GM19240 (cell line): Measurements from ENCODE around the gene EXOC4.

Experiments
- DNase-seq: peaks from one replicate; pipeline ENCODE4 v3.0.0; 2011; ENCODE audit warnings: low spot score; ENCODE audit not compliant: insufficient read length

Gene EXOC4

DNA sequence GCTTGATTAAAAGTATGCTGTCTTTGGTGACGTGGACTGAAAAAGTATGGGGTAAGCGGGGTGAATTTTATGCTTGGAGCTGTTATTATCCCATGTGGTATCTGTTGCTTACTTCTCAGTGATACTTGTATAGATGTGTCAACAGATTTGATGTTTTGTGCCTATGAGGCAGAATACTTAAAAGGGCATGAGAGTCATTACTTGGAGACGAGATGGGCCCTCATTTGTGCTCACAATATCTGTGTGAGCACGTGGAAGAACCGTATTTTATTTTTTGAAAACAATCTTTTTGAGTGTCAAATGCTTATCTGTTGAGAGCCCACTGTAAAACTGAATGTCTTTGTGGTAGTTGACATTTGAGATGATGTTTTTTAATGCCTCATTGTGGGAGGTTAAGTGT lies 281.9 kb downstream of the EXOC4 start:
- no peak for DNase-seq

DNA sequence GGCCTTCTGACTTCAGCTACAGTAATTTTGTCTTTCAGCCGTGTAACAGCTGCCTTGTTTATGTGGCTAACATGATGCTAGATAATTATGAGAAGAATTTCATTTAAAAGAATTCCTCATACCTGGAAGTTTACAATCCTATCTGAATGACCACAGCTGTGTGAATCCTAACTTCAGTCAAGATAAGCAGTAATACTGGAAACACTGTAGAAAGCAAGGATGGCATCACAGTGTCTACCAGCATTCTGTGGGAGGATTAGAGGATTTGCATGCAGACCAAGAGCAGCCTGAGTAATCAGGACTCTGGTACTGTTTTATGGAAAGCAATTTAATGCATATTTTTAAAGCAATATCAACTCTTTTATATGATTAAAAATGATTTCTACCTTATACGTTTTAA lies 282.4 kb downstream of the EXOC4 start:
- DNase-seq = no peak

DNA sequence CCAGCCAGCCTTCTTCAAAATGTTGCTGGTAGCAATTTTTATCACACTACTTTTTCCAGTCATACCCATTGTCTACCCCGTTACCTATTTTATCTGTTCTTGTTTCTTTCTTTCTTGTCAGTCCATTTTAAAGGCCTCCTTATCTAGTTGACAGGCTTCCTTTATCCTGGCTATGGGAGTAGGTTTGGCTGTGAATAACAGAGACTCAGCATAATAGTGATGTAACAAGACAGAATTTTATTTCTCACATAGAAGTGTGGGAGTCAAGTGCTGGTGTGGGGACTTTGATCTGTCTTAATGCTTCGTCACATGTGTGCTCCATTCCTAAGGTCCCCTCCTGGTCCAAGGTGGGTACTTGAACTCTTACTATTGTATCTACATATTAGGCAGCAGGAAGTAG lies 283.6 kb downstream of the EXOC4 start:
- DNase-seq = no peak

DNA sequence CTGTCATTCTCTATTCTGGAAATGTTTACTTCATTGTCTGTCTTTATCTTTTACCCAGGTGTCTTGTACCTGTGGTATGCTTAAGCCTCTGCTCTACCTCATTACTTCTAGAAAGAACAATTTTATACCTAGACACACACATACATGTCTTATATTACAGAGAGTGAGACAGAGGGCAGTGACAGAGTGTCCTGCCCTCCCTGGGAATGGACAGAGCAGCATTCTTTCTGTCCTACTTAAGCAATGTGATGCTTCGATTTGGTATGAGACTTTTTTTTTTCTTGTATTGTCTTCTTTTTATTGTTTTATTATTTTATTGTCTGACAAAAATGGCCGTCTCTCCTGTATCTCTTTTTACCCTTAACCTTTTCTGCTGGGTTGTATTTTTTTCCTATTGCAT lies 286.1 kb downstream of the EXOC4 start:
- DNase-seq = no peak

DNA sequence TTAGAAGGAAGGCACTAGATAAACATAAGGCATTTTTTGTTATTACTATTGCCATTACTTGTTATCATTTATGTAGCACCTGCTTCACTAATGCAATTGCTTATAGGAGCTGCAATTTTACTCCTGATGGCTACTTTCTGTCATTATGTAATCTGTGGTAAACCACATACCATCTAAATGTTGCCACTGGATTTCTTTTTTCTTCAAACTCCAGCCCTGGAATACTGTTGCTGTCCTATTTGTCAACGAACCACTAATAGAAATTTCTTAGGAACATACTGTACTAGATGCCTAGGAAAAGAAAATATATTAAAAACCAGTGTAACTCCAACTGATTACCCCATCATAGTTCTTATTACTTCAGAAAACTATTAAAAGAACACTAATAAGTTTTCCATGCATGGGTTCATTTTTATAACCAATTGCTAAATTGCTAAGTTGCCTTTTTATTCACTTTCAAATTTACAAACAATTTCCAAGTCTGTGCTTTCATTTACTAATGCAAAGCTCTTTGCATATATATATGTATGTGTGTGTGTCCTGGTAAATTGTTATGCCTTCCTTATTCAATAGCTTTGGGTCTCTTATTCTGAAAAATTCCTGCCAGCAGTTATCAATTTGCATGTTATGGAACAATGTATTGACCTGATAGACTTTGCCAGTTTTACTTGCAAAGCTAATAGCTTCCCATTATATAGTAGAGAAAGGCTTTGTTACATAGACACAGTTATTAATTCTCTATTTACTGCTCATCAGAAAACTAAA lies 287.4 kb downstream of the EXOC4 start:
- no peak for DNase-seq

DNA sequence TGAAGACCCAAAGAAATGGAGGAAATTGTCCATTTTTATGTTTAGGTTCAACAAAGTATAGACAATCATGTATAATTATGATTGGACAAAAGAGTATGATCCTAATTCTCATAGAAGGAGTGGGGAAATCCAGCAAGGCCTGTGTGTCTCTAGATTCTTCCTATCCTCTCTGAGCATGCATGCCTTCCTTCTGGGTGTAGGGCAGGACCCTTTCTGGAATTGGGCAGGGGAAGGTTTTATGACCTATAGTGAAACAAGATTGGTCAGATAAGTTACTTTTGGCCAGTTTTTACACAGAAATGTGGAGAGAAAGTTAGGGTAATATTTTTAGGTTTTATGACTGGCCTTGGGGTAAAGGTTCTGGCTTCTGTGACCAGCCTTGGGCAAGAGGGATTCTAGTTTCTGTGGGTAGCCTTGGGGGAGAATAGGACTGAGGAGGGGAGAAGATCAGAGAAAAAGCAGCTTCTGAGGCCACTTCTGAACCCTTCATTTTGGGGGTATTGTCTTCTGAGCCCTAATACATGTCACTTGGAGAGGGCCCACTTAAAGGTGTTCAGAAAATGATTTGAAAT lies 289.4 kb downstream of the EXOC4 start:
- no peak for DNase-seq

DNA sequence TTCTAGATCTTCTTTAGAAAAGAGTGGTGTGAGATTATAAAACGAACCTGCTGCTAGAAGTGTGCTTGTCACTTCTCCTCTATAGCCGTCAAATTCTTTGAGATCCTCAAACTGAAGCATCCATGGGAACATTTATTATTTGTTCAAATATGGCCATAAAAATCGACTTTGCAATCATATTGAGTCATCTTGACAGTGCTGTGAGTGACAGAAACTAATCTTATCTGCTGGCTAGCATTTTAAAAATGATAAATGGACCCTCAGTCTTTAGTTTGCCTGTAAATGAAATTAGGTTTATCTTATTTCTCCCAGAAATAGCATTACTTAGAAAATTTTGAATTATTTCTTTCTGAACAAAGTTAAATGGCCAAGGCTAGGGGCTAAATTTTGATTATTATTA lies 290.8 kb downstream of the EXOC4 start:
- DNase-seq = no peak

DNA sequence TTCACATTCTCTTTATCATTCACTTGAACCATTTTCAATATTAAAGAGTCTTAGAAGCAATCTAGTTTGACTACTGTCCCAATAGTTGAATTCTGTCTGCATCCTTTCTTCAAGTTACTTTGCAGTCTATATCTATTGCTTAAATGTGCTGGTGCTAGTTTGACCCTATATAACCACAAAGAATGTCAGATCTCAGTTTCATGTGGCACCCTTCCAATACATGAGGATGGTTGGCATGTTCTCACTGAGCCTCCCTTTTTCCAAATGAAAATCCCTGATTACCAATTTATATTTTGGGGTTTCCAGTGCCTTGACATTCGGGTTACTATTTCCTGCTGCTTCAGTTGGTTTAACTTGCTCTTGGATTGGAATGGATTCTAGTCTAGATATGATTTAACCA lies 292.7 kb downstream of the EXOC4 start:
- no peak for DNase-seq

DNA sequence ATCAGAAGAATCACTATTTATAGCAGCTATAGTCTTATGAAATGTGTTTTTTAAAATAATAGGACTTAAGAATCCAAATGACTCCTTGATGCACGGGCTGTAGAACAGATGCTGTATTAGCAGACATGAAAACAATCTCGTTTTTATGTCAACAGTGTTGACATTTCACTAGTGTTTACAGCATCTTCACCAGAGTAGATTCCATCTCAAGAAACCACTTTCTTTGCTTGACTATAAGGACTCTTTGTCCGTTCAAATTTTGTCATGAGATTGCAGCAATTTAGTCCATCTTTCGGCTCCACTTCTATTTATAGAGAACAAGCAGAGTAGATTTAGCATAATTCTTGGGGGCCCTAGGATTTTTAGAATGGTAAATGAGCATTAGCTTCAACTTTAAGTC lies 295.1 kb downstream of the EXOC4 start:
- no peak for DNase-seq

DNA sequence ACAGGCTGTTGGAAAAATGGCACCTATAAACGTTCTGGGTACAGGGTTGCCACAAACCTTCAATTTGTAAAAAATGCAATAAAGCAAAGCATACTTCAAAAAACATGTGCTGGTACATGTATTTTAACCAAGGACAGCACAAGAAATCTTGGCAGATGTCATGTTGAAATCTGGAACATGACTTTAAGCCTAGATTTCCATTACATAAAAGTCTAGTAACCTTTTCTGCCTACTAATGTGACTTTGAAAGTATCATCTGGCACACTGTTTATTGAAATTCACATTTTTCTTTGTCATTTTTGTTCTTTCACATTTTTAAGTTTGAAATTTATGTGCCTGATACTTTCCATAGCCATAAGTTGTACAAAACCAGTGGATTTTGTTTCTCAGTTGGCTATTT lies 296.8 kb downstream of the EXOC4 start:
- no peak for DNase-seq

DNA sequence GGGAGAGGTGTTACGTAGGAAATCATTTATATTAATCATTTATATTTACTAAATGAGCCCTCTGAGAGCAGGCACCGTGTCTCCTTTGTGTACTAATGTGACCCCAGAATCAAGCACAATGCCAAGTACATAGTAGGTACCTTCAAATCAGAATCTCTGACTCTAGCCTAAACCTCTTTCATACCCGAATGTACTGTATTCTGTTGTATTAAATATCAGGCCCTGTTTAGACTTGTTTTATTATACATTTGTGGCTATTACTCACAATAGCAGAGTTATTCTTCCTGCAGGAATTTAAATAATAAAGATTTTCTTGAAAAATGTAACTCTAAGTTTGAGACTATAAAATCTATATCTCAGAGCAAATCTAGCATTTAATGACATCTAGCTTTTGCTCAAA lies 297.3 kb downstream of the EXOC4 start:
- no peak for DNase-seq

DNA sequence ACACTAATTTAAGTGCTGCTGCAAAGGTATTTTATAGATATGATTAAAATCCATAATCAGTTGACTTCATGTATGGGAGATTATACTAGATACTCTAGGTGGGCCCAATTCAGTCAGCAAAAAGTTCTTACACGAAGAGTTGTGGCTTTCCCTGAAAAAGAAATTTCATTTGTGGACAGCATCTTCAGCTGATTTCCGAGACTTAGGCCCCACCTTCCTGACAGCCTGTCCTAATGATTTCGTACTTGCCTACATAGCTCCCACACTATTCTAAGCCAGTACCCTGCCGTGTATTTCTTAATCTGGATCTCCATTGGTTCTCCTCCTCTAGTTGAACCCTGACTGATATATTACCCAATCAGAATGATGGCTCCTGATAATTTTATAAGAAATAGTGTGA lies 297.9 kb downstream of the EXOC4 start:
- DNase-seq = no peak

DNA sequence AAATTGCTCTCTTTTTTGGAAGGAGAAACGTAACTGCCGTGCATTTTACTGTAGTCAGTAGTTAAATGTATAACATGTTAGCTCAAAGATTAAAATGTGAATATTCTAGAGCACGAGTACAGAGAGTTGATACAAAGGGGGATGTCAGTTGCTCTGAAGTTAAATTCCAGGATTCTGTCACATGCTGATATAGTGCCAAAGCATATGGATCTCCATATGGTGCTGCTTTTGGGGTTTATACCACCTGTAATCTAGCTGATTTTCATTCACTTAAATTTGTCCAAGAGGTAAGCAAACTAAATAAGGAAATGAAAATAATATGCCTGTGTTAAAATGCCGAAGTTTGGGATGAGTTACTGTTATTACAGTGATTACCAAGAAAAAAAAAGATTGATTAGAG lies 298.6 kb downstream of the EXOC4 start:
- DNase-seq = no peak

DNA sequence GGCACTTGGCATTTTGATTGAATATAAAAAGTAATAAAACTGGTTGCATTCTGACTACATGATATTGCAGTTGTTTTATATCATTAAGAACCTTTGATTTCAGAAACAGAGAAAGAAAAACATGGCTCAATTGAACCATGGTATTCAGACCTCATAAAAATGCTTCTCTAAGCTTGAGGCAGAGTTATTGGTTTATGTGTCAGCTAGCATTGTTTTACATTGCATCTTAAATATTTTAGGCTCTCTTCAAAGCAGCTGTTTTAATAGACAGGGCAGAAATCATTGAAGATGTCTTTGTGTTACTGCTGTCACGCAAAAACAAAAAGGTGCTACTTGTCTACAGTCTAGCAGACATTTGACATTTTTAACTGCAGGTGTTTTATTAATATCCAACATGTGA lies 299.2 kb downstream of the EXOC4 start:
- no peak for DNase-seq

DNA sequence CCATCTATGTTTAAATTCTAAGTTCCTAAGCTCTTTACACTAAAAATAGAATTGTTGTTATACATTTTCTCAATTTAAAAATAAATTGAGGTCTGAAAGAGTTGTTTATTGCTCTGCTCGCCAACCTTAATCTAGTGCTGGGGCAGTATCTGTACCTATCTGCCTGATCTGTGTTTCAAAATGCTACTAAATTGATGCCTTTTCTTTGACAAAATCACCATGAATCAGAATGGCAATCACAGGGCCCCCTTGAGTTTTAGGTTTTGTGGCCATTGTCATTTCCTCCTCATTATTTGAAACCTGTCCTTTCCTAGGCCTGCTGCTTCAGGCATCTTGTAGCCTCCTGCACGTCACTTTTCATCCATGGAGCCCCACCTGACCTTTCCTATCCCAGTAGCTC lies 301.5 kb downstream of the EXOC4 start:
- no peak for DNase-seq

DNA sequence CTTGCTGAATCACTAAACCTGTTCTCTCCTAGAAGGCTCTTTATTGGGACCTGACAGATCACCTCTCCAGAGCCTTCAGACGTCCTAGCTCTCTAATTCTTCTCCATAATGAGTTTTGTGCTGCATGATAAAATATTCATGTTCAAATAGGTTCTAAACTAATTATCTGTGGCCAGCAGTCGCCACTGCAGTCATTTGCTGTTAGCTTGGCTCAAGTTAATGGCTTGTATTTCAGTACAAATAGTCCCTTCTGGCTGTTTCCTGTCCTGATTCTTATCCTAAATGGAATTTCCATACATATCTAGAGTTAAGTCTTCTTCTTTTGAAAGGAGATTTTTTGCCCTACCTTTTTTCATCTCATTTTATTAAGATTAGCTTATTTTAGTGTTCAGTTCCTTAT lies 303.2 kb downstream of the EXOC4 start:
- DNase-seq = no peak

DNA sequence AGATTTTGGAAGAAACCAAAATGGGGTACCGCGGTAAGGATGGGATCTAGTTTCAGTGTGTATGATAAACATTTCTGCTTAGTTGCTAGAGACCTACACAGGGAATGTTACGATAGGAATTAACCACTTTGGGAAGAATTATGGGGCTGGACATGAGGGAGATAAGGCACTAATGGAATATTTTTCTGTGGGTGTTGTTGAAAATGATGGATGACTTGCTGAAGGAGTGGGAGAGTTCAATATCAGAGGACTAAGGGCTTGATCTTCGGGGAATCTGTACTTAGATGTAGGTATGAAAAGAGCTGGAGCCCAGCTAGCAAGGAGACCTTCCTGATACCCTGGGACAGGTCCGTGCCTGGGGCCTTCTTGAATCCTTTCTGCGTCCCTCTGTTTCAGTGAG lies 303.7 kb downstream of the EXOC4 start:
- no peak for DNase-seq

DNA sequence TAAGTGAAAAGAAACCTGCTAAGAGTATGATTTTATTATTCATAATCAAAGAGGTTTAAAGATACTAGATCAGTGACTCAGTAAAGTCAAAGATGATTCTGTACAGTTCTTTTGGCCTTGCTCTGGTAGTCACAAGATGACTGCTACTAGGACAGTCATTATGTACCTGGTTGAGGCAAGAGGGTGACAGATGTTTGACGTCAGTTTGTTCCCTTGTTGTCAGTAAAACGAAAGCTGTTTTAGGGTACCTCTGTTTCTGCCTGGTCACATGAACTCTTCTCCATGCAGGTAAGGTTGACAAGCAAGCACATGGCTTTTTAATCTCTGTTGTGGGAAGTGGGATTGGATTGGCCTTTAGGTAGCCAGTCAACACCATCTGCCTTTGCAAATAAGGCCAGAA lies 308.0 kb downstream of the EXOC4 start:
- DNase-seq = no peak

DNA sequence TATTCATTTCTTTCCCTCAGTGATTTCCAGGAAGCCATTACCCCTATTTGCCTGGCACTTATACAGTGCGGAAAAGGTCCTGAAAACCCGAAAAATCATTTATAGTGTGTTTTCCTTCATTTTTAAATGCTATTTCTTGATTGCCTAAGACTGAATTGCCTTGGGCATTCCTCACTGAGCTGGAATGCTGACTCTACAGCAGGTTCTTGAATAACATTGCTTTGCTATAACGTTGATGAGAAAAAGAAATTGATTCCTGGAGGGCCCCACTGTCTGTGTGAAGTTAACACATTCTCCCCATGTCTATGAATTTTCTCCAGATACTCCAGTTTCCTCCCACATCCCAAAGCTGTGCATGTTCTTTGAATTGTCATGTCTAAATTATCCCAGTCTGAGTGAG lies 308.5 kb downstream of the EXOC4 start:
- DNase-seq = no peak

DNA sequence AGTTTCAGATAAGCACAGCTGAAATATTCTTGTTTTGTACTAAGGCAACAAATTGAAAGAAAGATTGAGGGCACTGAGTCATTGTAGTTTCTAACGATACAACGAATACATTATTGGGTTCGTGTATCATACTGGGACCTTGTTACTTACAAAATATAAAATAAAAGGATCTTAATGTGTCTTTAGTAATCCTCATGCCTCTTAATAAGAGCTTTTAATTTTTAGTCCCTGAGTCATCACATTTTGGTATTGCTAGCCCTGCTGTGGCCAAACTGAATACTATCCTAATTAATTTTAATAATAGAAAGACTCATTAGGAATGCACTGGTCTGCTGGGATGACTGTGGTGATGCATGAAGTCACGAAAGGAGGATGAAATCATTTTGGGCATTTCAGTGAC lies 309.7 kb downstream of the EXOC4 start:
- DNase-seq = no peak

DNA sequence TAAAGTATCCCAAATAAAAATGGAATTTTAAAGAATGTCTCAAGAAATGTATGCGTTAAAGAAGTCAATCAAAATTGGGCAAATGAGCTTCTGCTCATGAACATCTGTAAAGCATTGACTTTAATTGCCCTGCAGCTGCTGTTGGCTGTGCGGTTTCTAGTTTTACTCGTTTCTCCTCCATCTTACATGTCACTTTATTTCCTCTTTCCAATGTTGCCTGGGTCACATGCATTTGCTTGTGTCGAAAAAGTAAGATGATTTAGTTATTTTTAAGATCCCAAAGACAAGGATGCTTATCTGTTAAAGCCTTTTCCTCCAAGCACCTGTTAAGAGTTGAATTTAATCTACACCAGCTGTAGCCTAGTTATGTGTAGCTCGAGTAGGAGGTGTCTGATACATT lies 310.4 kb downstream of the EXOC4 start:
- no peak for DNase-seq

DNA sequence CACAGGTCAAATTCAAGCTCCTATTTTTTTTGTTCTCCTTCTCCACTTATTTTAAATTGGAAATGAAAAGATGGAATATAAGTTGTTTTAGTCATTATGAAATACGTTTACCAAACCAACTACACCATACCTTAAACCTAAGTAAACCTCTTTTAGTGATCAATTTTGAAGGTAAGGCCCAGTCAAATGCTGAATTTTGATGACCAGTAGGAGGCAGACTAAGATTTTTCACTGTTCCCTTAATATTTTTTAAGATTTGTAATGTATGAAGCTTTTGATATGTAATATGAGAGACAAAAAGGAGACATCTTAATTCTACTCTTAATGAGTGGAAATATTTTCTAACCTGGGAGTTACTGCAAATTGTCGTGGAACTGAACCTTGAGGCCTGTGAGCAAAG lies 311.6 kb downstream of the EXOC4 start:
- DNase-seq = no peak

DNA sequence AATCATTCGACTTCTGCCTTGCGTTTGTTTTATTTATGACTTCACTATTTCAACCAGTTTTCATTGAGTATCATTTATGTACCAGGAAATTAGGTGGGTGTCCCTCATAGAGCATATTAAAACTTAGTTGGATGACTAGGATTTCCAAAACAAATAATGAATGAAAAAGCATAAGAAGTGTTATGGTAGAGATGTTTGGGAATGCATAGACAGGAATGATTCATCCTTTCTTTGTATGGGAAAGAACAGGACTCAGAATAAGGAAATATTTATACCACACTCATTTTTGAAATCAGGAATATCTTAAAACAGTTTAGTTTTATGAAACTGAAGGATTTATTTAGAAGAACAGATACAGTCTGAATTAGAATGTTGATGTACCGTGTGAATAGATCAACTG lies 315.7 kb downstream of the EXOC4 start:
- DNase-seq = no peak

DNA sequence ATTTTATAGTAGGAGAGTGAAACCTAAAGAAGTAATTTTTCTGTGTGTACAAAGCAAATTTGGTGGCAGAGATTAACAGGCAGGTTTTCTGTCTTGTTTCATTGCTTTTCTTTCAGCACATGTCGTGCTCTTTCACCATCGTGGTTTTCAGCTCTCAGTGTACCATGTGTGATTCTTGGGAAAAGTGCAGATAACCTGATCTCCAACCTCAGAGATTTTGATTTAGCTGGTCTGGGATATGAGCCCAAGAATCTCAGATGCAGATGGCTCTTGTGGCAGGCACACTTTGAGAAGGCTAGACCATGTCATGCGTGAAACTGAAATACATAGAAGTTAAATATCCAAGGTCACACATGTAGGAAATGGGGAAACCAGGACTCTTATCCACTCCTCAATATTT lies 317.4 kb downstream of the EXOC4 start:
- no peak for DNase-seq
